ENCODE data around the gene IFFO2.

DNA sequence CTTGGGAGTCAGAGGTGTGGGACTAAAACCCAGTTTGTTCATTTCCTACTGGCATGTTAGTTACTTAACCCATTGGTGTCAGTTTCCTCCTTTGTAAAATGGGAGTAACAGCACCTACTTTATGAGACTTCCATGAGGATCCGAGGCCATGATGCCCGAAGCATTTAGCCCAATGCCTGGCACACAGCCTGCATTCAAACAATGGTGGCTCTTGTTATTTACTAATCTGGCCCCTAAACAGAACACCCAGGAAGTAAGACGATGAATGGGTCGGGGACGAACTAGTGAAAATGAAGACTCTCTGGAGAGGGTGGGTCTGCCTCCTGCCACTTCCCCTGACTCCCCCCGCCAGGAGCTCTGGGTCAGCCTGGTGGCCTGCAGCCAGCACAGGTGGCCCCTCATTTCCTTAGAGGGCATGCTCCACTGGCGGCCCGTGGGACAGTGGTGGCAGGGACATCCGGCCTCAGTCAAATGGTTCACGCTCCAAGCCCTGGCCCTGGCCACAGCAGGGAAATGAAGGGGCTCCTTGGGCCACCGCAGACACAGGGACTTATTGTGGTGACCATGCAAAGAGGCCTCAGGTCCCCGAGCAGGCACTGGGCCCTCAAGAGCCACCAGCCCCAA lies 87.6 kb downstream of the IFFO2 start:
- TF ChIP-seq, protein P1, sequence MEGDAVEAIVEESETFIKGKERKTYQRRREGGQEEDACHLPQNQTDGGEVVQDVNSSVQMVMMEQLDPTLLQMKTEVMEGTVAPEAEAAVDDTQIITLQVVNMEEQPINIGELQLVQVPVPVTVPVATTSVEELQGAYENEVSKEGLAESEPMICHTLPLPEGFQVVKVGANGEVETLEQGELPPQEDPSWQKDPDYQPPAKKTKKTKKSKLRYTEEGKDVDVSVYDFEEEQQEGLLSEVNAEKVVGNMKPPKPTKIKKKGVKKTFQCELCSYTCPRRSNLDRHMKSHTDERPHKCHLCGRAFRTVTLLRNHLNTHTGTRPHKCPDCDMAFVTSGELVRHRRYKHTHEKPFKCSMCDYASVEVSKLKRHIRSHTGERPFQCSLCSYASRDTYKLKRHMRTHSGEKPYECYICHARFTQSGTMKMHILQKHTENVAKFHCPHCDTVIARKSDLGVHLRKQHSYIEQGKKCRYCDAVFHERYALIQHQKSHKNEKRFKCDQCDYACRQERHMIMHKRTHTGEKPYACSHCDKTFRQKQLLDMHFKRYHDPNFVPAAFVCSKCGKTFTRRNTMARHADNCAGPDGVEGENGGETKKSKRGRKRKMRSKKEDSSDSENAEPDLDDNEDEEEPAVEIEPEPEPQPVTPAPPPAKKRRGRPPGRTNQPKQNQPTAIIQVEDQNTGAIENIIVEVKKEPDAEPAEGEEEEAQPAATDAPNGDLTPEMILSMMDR (conservative IDR thresholded peaks at IDR 0.05) = no peak
- TF ChIP-seq EZH2 (IDR thresholded peaks at IDR 0.05; ENCODE audit: low read depth) = no peak

All from PC-9 (cell line).